Measurements from ENCODE around the gene KIAA0232. TPM values are rescaled to one million over a fixed set of nuclear protein-coding genes. Genes with fewer than 3 reads are reported as not detected.
A peak's percentile ranks its signal among the peaks of the same experiment; 100 is the strongest.

Gene KIAA0232
- total and polyA plus RNA-seq, 9 of the 15 experiments (the other 6 are each of a cell fraction or from before 2014, with no cell fraction given) = 3.5 to 17.4 (median 13.0) TPM

GRCh38 chr4:6763330-6763851 lies 19.1 kb upstream of the KIAA0232 start (continued):
- TF ChIP-seq REST (IDR thresholded peaks at IDR 0.05; ENCODE audit: borderline replicate concordance) (peak; percentile 74), REST (CRISPR knock-in tag; IDR thresholded peaks at IDR 0.05; ENCODE audit: low read depth) (no peak), MLLT1 (IDR thresholded peaks at IDR 0.05) (peak in 1 of 2 experiments; percentile 54; a peak in 2 of 4 replicates), ATF2 (CRISPR knock-in tag; IDR thresholded peaks at IDR 0.05) (no peak), FOXA3 (CRISPR knock-in tag; conservative IDR thresholded peaks at IDR 0.05 in 1 of 2, IDR thresholded peaks at IDR 0.05 in 1 of 2) (0 out of 4 replicates have a peak, but pooled peaks of 1 of the 2 experiments have one; percentile 11), SREBF1 (IDR thresholded peaks at IDR 0.05; ENCODE audit: borderline replicate concordance, low read depth, low read length) (0 out of 2 replicates have a peak, but pooled peaks have one; percentile 10), GABPB2 (CRISPR knock-in tag; conservative IDR thresholded peaks at IDR 0.05) (no peak), ZBTB17 (CRISPR knock-in tag; IDR thresholded peaks at IDR 0.05) (no peak), BCLAF1 (IDR thresholded peaks at IDR 0.05; ENCODE audit: borderline replicate concordance in 1 of 2, control insufficient read depth in 1 of 2, low read depth in 2 of 2, low read length in 1 of 2) (no peak), CHD1 (IDR thresholded peaks at IDR 0.05; ENCODE audit: low read length) (no peak)

All from K562 (cell line).